DND-41 (cell line): ENCODE data around the gene PCGF3.

ENCODE experiments used
- ATAC-seq: fragments of 200-7000 bp; cut with Tn5 transposase; 3 replicates; pipeline ENCODE4 v1.9.1; 2021; ENCODE audit warnings: low read depth; ENCODE audit not compliant: insufficient read depth
- DNase-seq: peaks from one replicate; pipeline ENCODE4 v3.0.0-alpha.2; 2020
- H2AFZ ChIP-seq: 2 replicates; pipeline ENCODE4 v1.6.0; 2012; ENCODE audit warnings: low read depth, low read length
- H3K27ac ChIP-seq: 2 replicates; pipeline ENCODE4 v1.5.1; 2012; ENCODE audit warnings: low read length, inconsistent platforms
- H3K27me3 ChIP-seq: fragments of 200-600 bp; sonication (generic); 2 replicates; pipeline ENCODE4 v1.6.0; 2012; ENCODE audit warnings: low read length, mild to moderate bottlenecking, inconsistent platforms; ENCODE audit not compliant: insufficient read depth, poor library complexity
- H3K36me3 ChIP-seq: 2 replicates; pipeline ENCODE4 v1.5.1; 2012; ENCODE audit warnings: low read length, inconsistent platforms; ENCODE audit not compliant: insufficient read depth
- H3K4me1 ChIP-seq: 2 replicates; pipeline ENCODE4 v1.5.1; 2012; ENCODE audit warnings: mild to moderate bottlenecking, low read length; ENCODE audit not compliant: insufficient read depth
- H3K4me2 ChIP-seq: 2 replicates; pipeline ENCODE4 v1.6.0; 2012; ENCODE audit warnings: mild to moderate bottlenecking, moderate library complexity, low read length, inconsistent platforms; ENCODE audit not compliant: insufficient read depth
- H3K4me3 ChIP-seq, 2 experiments: fragments of 200-600 bp in 1 of 2; shearing (Covaris generic) in 1 of 2; 2 replicates each; pipeline ENCODE4 v1.5.1; 2012 to 2016; ENCODE audit warnings: inconsistent platforms in 2 of 2, low read length in 2 of 2, mild to moderate bottlenecking in 2 of 2, low read depth in 1 of 2, moderate library complexity in 1 of 2
- H3K79me2 ChIP-seq: 2 replicates; pipeline ENCODE4 v1.6.0; 2012; ENCODE audit warnings: low read length, inconsistent platforms; ENCODE audit not compliant: insufficient read depth
- H3K9ac ChIP-seq: 2 replicates; pipeline ENCODE4 v1.6.0; 2012; ENCODE audit warnings: low read depth, mild to moderate bottlenecking, inconsistent platforms, low read length, moderate library complexity
- H3K9me3 ChIP-seq: 2 replicates; pipeline ENCODE4 v1.5.1; 2012; ENCODE audit warnings: low read length, moderate library complexity, mild to moderate bottlenecking, inconsistent platforms; ENCODE audit not compliant: insufficient read depth, severe bottlenecking
- H4K20me1 ChIP-seq: 2 replicates; pipeline ENCODE4 v1.6.0; 2012; ENCODE audit warnings: low read length; ENCODE audit not compliant: insufficient read depth
- CTCF ChIP-seq: IDR thresholded peaks from 2 replicates; pipeline ENCODE4 v1.5.1; 2012; ENCODE audit warnings: borderline replicate concordance, low read length, moderate library complexity, mild to moderate bottlenecking; ENCODE audit not compliant: poor library complexity, severe bottlenecking; ENCODE audit errors: extremely low read depth
- EZH2 ChIP-seq: IDR thresholded peaks from 3 replicates; pipeline ENCODE4 v1.6.1; 2012; ENCODE audit warnings: borderline replicate concordance, low read depth, mild to moderate bottlenecking, moderate library complexity, low read length, inconsistent platforms; ENCODE audit not compliant: severe bottlenecking

The PCGF3 gene

GRCh38 chr4:732486-732885 lies 26.9 kb downstream of the PCGF3 start:
- Histone ChIP-seq H3K4me2 (no peak overlapping the region), H3K9me3 (no peaks in the 10 kb centered on the region), H3K36me3 (peaks cover 74% of the 10 kb centered on the region), H3K4me1 (no peaks in the 10 kb centered on the region), H3K27me3 (no peaks in the 10 kb centered on the region), H4K20me1 (peaks cover 37% of the 10 kb centered on the region), H3K27ac (no peak overlapping the region), H2AFZ (no peak overlapping the region), H3K79me2 (peaks cover 27% of the 10 kb centered on the region), H3K4me3 (no peak overlapping the region), H3K9ac (no peak overlapping the region)
- no peak for ATAC-seq
- DNase-seq = no peak
- TF ChIP-seq EZH2 (no peak), CTCF (no peak)

GRCh38 chr4:732911-733630 lies 27.4 kb downstream of the PCGF3 start:
- Histone ChIP-seq H3K27ac (no peak overlapping the region), H3K36me3 (peaks cover 74% of the 10 kb centered on the region), H3K9ac (no peak overlapping the region), H3K9me3 (no peaks in the 10 kb centered on the region), H3K4me3 (no peak overlapping the region), H3K4me2 (no peak overlapping the region), H3K4me1 (no peaks in the 10 kb centered on the region), H3K79me2 (peaks cover 21% of the 10 kb centered on the region), H2AFZ (no peak overlapping the region), H4K20me1 (peaks cover 31% of the 10 kb centered on the region), H3K27me3 (no peaks in the 10 kb centered on the region)
- DNase-seq = no peak
- ATAC-seq = peak; percentile 54; the same call in 1 of the 3 replicates
- TF ChIP-seq EZH2 (no peak), CTCF (no peak)

DNA sequence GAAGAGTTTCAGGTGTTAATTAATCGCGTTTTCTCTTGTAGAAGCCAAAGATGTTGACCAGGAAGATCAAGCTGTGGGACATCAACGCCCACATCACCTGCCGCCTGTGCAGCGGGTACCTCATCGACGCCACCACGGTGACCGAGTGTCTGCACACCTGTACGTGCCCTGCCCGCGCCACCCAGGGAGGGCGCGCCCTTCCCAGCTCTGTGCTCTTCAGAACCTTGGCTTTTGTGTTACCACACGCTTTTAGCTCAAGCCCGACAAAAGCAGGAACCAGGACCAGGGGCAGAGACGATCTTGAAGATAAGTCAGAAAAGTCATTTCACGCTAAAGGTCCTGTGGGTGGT lies 28.0 kb downstream of the PCGF3 start:
- DNase-seq = no peak
- H3K4me1 ChIP-seq = no peaks in the 10 kb centered on the region
- H3K4me2 ChIP-seq = no peak overlapping the region
- ATAC-seq = no peak
- H3K36me3 ChIP-seq = peaks cover 72% of the 10 kb centered on the region
- H3K27ac ChIP-seq = no peak overlapping the region
- no peak overlapping the region for H2AFZ ChIP-seq
- peaks cover 27% of the 10 kb centered on the region for H4K20me1 ChIP-seq
- TF ChIP-seq EZH2 = no peak
- TF ChIP-seq CTCF = no peak
- H3K9me3 ChIP-seq = no peaks in the 10 kb centered on the region
- H3K4me3 ChIP-seq = no peak overlapping the region
- H3K27me3 ChIP-seq = no peaks in the 10 kb centered on the region
- H3K9ac ChIP-seq = no peak overlapping the region
- H3K79me2 ChIP-seq = peaks cover 16% of the 10 kb centered on the region; the same call in 1 of the 2 replicates

DNA sequence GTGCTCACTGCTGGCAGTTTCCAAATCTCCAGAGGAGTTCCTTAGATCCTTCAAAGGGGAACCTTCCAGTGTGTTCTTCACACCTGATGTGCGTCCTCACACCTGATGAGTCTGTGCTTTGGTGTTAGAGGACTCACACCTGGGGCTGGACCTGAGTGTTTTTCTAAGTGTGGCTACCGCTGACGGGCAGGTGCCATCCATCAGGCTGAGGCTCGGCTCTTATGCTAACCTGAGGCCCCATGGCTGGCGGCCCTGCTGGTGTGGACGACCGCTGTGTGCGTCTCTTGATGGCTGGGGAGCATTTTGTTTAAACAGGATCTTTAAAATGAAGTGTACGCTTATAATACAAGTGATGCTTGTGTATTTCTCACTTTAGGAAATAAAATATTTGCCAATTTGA lies 28.4 kb downstream of the PCGF3 start:
- DNase-seq (no peak), ATAC-seq (no peak)
- no peak overlapping the region for H2AFZ ChIP-seq
- H3K27ac ChIP-seq = no peak overlapping the region
- no peaks in the 10 kb centered on the region for H3K4me1 ChIP-seq
- H3K9me3 ChIP-seq = no peaks in the 10 kb centered on the region
- TF ChIP-seq CTCF = no peak
- no peak for TF ChIP-seq EZH2
- no peak overlapping the region for H3K4me3 ChIP-seq
- H3K9ac ChIP-seq = no peak overlapping the region
- peaks cover 77% of the 10 kb centered on the region for H3K36me3 ChIP-seq
- H4K20me1 ChIP-seq = peaks cover 29% of the 10 kb centered on the region
- no peaks in the 10 kb centered on the region for H3K27me3 ChIP-seq
- peaks cover 13% of the 10 kb centered on the region; the same call in 1 of the 2 replicates for H3K79me2 ChIP-seq
- H3K4me2 ChIP-seq = no peak overlapping the region
